ENCODE measurements around the gene RRAS. TPM values are rescaled to one million over a fixed set of nuclear protein-coding genes. Genes with fewer than 3 reads are reported as not detected.

RRAS gene
- polyA plus RNA-seq, 1 donor from 2014 or later, result not detected

DNA sequence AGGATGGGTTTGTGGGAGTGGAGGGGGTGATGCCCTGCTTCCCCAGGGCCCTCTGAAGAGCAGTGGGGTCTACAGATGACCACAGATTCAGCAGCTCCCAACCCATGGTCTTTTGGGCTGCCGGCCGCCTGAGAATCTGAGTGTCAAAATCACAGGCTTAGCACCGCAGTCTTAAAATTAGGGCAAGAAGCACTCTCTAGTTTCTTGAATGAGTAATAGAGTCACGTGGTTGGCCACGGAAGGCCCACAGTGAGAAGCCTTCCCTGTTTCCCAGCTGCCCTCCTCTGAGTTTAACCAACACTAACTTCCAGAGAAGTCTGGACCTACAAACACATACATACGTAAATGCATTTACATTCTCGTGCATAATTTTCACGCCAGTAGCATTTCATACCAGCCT is 42.3 kb upstream of the RRAS start:
- H3K27ac ChIP-seq (ENCODE audit: low read length), result no peak overlapping the region
- no peaks in the 10 kb centered on the region for H4K20me1 ChIP-seq (ENCODE audit: insufficient read depth)
- no peaks in the 10 kb centered on the region for H3K36me3 ChIP-seq (ENCODE audit: insufficient read depth, low read length)
- H2AFZ ChIP-seq (ENCODE audit: low read depth, low read length), result no peak overlapping the region
- H3K4me2 ChIP-seq (ENCODE audit: low read length), result no peak overlapping the region
- H3K4me3 ChIP-seq (ENCODE audit: low read length), result no peak overlapping the region
- H3K9ac ChIP-seq (ENCODE audit: low read length), result no peak overlapping the region
- H3K9me2 ChIP-seq (ENCODE audit: insufficient read depth, low read length), result no peaks in the 10 kb centered on the region
- no peak for TF ChIP-seq EP300 (conservative IDR thresholded peaks at IDR 0.05; ENCODE audit: poor library complexity, severe bottlenecking)
- no peak for TF ChIP-seq SMC3 (conservative IDR thresholded peaks at IDR 0.05; ENCODE audit: poor library complexity)
- no peak for TF ChIP-seq POLR2AphosphoS5 (IDR thresholded peaks at IDR 0.05)
- TF ChIP-seq, protein P1, sequence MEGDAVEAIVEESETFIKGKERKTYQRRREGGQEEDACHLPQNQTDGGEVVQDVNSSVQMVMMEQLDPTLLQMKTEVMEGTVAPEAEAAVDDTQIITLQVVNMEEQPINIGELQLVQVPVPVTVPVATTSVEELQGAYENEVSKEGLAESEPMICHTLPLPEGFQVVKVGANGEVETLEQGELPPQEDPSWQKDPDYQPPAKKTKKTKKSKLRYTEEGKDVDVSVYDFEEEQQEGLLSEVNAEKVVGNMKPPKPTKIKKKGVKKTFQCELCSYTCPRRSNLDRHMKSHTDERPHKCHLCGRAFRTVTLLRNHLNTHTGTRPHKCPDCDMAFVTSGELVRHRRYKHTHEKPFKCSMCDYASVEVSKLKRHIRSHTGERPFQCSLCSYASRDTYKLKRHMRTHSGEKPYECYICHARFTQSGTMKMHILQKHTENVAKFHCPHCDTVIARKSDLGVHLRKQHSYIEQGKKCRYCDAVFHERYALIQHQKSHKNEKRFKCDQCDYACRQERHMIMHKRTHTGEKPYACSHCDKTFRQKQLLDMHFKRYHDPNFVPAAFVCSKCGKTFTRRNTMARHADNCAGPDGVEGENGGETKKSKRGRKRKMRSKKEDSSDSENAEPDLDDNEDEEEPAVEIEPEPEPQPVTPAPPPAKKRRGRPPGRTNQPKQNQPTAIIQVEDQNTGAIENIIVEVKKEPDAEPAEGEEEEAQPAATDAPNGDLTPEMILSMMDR (IDR thresholded peaks at IDR 0.05; ENCODE audit: poor library complexity, severe bottlenecking), result no peak
- no peak for TF ChIP-seq MXI1 (conservative IDR thresholded peaks at IDR 0.05; ENCODE audit: poor library complexity, severe bottlenecking)
- TF ChIP-seq EZH2 (IDR thresholded peaks at IDR 0.05; ENCODE audit: borderline replicate concordance, insufficient read depth, low read length, poor library complexity, severe bottlenecking), result no peak
- no peak for TF ChIP-seq RAD21 (conservative IDR thresholded peaks at IDR 0.05)
- TF ChIP-seq, protein P2, sequence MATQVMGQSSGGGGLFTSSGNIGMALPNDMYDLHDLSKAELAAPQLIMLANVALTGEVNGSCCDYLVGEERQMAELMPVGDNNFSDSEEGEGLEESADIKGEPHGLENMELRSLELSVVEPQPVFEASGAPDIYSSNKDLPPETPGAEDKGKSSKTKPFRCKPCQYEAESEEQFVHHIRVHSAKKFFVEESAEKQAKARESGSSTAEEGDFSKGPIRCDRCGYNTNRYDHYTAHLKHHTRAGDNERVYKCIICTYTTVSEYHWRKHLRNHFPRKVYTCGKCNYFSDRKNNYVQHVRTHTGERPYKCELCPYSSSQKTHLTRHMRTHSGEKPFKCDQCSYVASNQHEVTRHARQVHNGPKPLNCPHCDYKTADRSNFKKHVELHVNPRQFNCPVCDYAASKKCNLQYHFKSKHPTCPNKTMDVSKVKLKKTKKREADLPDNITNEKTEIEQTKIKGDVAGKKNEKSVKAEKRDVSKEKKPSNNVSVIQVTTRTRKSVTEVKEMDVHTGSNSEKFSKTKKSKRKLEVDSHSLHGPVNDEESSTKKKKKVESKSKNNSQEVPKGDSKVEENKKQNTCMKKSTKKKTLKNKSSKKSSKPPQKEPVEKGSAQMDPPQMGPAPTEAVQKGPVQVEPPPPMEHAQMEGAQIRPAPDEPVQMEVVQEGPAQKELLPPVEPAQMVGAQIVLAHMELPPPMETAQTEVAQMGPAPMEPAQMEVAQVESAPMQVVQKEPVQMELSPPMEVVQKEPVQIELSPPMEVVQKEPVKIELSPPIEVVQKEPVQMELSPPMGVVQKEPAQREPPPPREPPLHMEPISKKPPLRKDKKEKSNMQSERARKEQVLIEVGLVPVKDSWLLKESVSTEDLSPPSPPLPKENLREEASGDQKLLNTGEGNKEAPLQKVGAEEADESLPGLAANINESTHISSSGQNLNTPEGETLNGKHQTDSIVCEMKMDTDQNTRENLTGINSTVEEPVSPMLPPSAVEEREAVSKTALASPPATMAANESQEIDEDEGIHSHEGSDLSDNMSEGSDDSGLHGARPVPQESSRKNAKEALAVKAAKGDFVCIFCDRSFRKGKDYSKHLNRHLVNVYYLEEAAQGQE (IDR thresholded peaks at IDR 0.05; ENCODE audit: borderline replicate concordance), result no peak
- no peak for TF ChIP-seq TAF1 (IDR thresholded peaks at IDR 0.05; ENCODE audit: low read depth)
- no peaks in the 10 kb centered on the region for H3K9me3 ChIP-seq (ENCODE audit: low read length)
- H3K79me2 ChIP-seq (replicated peaks; ENCODE audit: insufficient read depth, low read length), result peaks cover 35% of the 10 kb centered on the region
- H3K27me3 ChIP-seq (ENCODE audit: insufficient read depth, low read depth, low read length), result no peaks in the 10 kb centered on the region
- H3F3A ChIP-seq (ENCODE audit: insufficient read depth, low read length, poor library complexity, severe bottlenecking), result peaks cover 3% of the 10 kb centered on the region

DNA sequence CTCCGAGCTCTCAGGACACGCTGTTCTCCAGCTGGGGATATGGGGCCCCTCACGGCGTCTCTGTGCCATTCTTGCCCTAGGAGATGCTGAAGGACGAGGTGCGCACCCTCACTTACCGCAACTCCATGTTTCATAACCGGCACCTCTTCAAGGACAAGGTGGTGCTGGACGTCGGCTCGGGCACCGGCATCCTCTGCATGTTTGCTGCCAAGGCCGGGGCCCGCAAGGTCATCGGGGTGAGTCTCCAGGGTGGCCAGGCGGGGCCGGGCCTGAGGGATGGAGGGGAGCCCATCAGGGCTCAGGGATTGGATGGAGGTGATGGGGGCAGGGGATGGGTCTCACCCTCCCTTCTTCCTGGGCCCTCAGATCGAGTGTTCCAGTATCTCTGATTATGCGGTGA is 41.9 kb upstream of the RRAS start:
- Histone ChIP-seq H3K4me2 (ENCODE audit: low read length) (no peak overlapping the region), H3K27ac (ENCODE audit: low read length) (no peak overlapping the region), H3K36me3 (ENCODE audit: insufficient read depth, low read length) (no peaks in the 10 kb centered on the region), H3K4me3 (ENCODE audit: low read length) (no peak overlapping the region), H2AFZ (ENCODE audit: low read depth, low read length) (no peak overlapping the region), H3K79me2 (replicated peaks; ENCODE audit: insufficient read depth, low read length) (peaks cover 35% of the 10 kb centered on the region), H4K20me1 (ENCODE audit: insufficient read depth) (no peaks in the 10 kb centered on the region), H3K9ac (ENCODE audit: low read length) (no peak overlapping the region), H3F3A (ENCODE audit: insufficient read depth, low read length, poor library complexity, severe bottlenecking) (peaks cover 3% of the 10 kb centered on the region), H3K9me2 (ENCODE audit: insufficient read depth, low read length) (no peaks in the 10 kb centered on the region), H3K9me3 (ENCODE audit: low read length) (no peaks in the 10 kb centered on the region), H3K27me3 (ENCODE audit: insufficient read depth, low read depth, low read length) (no peaks in the 10 kb centered on the region)
- no peak for TF ChIP-seq MXI1 (conservative IDR thresholded peaks at IDR 0.05; ENCODE audit: poor library complexity, severe bottlenecking)
- no peak for TF ChIP-seq EP300 (conservative IDR thresholded peaks at IDR 0.05; ENCODE audit: poor library complexity, severe bottlenecking)

Data from neural cell (in vitro differentiated cells).